OCI-LY7 (cell line): ENCODE data around the gene HPSE2. TPM values are rescaled to one million over a fixed set of nuclear protein-coding genes. Genes with fewer than 3 reads are reported as not detected.

Experiments used
- BruUV-seq: library from RNA; stranded (reverse); fragments of 400-500 nt; replicated peaks from 2 replicates; lab custom pipeline; 2021; lab: Mats Ljungman, UMichigan
- CTCF ChIA-PET: fragments of 300-600 bp; sonication (Branson Sonifier 250); formaldehyde crosslinking; loops from one replicate; lab custom pipeline; 2022; ENCODE audit warnings: antibody characterized with exemption; ENCODE audit not compliant: unreplicated experiment; lab: Charles Lee
- POLR2A ChIA-PET: fragments of 300-600 bp; sonication (Branson Sonifier 250); formaldehyde crosslinking; loops from one replicate; lab custom pipeline; 2022; ENCODE audit warnings: antibody characterized with exemption; lab: Charles Lee
- DNase-seq: peaks from one replicate; pipeline ENCODE4 v3.0.0-alpha.2; 2015; ENCODE audit warnings: low spot score
- H2AFZ ChIP-seq: fragments of 200-600 bp; sonication (generic), shearing (Covaris generic); 2 replicates; pipeline ENCODE4 v1.6.1; 2014; ENCODE audit warnings: mild to moderate bottlenecking, antibody characterized with exemption, low read length, moderate library complexity
- H3K27ac ChIP-seq: fragments of 200-600 bp; sonication (generic); 2 replicates; pipeline ENCODE4 v1.5.1; 2014; ENCODE audit warnings: mixed run types, low read depth, mild to moderate bottlenecking, moderate library complexity, low read length, inconsistent platforms; ENCODE audit not compliant: poor library complexity, severe bottlenecking
- H3K36me3 ChIP-seq: fragments of 200-600 bp; sonication (generic); 2 replicates; pipeline ENCODE4 v1.6.1; 2014; ENCODE audit warnings: mild to moderate bottlenecking, antibody characterized with exemption, low read length, moderate library complexity, mixed read lengths; ENCODE audit not compliant: insufficient read depth
- H3K4me1 ChIP-seq: fragments of 200-600 bp; sonication (generic); 2 replicates; pipeline ENCODE4 v1.5.1; 2014; ENCODE audit warnings: mild to moderate bottlenecking, low read length; ENCODE audit not compliant: insufficient read depth, poor library complexity, severe bottlenecking
- H3K4me2 ChIP-seq: fragments of 200-600 bp; sonication (generic); 2 replicates; pipeline ENCODE4 v1.6.1; 2014; ENCODE audit warnings: mild to moderate bottlenecking, low read length
- H3K4me3 ChIP-seq: fragments of 200-600 bp; sonication (generic); 2 replicates; pipeline ENCODE4 v1.5.1; 2014; ENCODE audit warnings: mild to moderate bottlenecking, low read depth, low read length; ENCODE audit not compliant: poor library complexity, severe bottlenecking
- H3K79me2 ChIP-seq: fragments of 200-600 bp; sonication (generic); 2 replicates; pipeline ENCODE4 v1.6.1; 2016; ENCODE audit warnings: low read depth, mild to moderate bottlenecking, low read length, moderate library complexity, mixed read lengths; ENCODE audit not compliant: insufficient read depth
- H3K9me2 ChIP-seq: fragments of 200-600 bp; sonication (generic); 2 replicates; pipeline ENCODE4 v1.6.1; 2016; ENCODE audit warnings: mild to moderate bottlenecking, low read length, mixed read lengths; ENCODE audit not compliant: insufficient read depth
- H3K9me3 ChIP-seq: fragments of 200-600 bp; sonication (generic); 2 replicates; pipeline ENCODE4 v1.6.1; 2014; ENCODE audit warnings: mild to moderate bottlenecking, mixed run types, low read length, mixed read lengths
- H4K20me1 ChIP-seq: fragments of 200-600 bp; sonication (generic); 2 replicates; pipeline ENCODE4 v1.6.1; 2014; ENCODE audit warnings: mild to moderate bottlenecking, antibody characterized with exemption, low read length, moderate library complexity, mixed read lengths; ENCODE audit not compliant: insufficient read depth
- EZH2phosphoT487 ChIP-seq: fragments of 200-600 bp; sonication (generic); IDR thresholded peaks from 2 replicates; pipeline ENCODE4 v1.6.1; 2018; ENCODE audit warnings: low read depth, borderline replicate concordance, mild to moderate bottlenecking, mixed run types, antibody characterized with exemption, low read length, moderate library complexity, mixed read lengths
- intact Hi-C: fragments of 100-400 bp; cut with micrococcal nuclease; formaldehyde crosslinking; loops from one replicate; pipeline ENCODE4 v1.10.0; 2022; ENCODE audit not compliant: unreplicated experiment
- total RNA-seq, 2 experiments: library from RNA; depleted of rRNA in 1 of 2; stranded (reverse); fragments of >200 nt in 1 of 2; shearing (Covaris generic) in 1 of 2; gene quantifications; 2 replicates each; pipeline ENCODE4 v1.2.3, GENCODE V29; 2014 to 2022
- TF ChIP-seq, protein P1 (sequence below): fragments of 200-600 bp; sonication (generic); conservative IDR thresholded peaks from 2 replicates; pipeline ENCODE4 v1.5.1; 2014; ENCODE audit warnings: mild to moderate bottlenecking, antibody characterized with exemption, low read length, moderate library complexity, mixed read lengths

Gene HPSE2
- total RNA-seq, 2 experiments from 2014 or later = not detected

DNA sequence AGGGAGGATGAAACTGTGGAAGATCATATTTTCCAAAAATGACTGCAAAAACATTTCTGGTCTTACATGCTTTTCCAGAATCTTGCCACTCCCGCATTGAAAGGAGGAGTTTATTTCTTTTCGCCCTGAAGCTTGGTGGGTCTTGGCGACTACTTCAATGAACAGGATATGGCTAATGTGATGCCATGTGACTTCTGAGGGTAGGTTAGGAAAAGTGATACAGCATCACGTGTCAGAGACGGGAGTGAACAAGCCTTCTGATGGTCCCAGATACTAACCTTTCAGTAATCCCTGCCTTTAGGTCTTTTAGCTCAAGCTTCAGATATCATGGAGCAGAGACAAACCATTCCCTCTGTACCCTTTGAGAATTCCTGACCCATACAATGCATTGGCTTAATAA is 596.7 kb downstream of the HPSE2 start:
- no peaks in the 10 kb centered on the region for H4K20me1 ChIP-seq
- no peak overlapping the region for H3K4me3 ChIP-seq
- ChIA-PET POLR2A (interaction anchor here (0.5 kb wide), 1 partner anchor 428 kb away, joined by 3 read pairs; no protein-coding TSS in a partner anchor), CTCF (no interaction called here)
- no peak overlapping the region for H3K27ac ChIP-seq
- H3K9me2 ChIP-seq = no peaks in the 10 kb centered on the region
- no peaks in the 10 kb centered on the region for H3K36me3 ChIP-seq
- no peaks in the 10 kb centered on the region for H3K4me1 ChIP-seq
- DNase-seq = no peak
- no peak for TF ChIP-seq EZH2phosphoT487
- TF ChIP-seq, protein P1, sequence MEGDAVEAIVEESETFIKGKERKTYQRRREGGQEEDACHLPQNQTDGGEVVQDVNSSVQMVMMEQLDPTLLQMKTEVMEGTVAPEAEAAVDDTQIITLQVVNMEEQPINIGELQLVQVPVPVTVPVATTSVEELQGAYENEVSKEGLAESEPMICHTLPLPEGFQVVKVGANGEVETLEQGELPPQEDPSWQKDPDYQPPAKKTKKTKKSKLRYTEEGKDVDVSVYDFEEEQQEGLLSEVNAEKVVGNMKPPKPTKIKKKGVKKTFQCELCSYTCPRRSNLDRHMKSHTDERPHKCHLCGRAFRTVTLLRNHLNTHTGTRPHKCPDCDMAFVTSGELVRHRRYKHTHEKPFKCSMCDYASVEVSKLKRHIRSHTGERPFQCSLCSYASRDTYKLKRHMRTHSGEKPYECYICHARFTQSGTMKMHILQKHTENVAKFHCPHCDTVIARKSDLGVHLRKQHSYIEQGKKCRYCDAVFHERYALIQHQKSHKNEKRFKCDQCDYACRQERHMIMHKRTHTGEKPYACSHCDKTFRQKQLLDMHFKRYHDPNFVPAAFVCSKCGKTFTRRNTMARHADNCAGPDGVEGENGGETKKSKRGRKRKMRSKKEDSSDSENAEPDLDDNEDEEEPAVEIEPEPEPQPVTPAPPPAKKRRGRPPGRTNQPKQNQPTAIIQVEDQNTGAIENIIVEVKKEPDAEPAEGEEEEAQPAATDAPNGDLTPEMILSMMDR = no peak
- H2AFZ ChIP-seq = no peak overlapping the region
- BruUV-seq = no TSS peak
- intact Hi-C loops = no loop called here
- no peaks in the 10 kb centered on the region for H3K9me3 ChIP-seq
- H3K4me2 ChIP-seq = no peak overlapping the region
- no peaks in the 10 kb centered on the region for H3K79me2 ChIP-seq

DNA sequence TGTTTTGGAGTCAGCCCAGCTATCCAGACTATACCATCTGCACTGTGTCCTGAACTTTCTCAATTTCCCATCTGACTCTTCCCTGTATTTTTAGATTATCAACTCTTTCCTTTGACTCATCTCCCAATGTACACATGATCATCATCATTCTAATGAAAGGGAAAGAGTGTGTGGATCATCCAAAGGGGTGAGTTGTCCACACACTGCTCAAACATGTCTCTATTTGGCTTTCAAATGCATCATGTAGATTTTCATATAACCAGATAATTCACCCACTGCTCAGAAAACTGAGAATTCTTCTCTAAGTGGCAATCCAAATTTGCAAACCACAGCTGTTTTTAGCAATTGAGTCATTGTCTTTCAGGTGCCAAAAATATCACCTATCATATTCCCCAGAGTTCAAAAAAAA is 598.7 kb downstream of the HPSE2 start:
- BruUV-seq = no TSS peak
- H3K27ac ChIP-seq = no peak overlapping the region
- H3K4me2 ChIP-seq = no peak overlapping the region
- no peaks in the 10 kb centered on the region for H3K79me2 ChIP-seq
- H3K36me3 ChIP-seq = no peaks in the 10 kb centered on the region
- no peak for TF ChIP-seq EZH2phosphoT487
- TF ChIP-seq, protein P1 = no peak
- no peaks in the 10 kb centered on the region for H3K9me3 ChIP-seq
- no peaks in the 10 kb centered on the region for H3K4me1 ChIP-seq
- no peaks in the 10 kb centered on the region for H4K20me1 ChIP-seq
- intact Hi-C loops = no loop called here
- CTCF ChIA-PET = no interaction called here
- POLR2A ChIA-PET = no interaction called here
- DNase-seq = no peak
- H3K9me2 ChIP-seq = no peaks in the 10 kb centered on the region
- H2AFZ ChIP-seq = no peak overlapping the region
- H3K4me3 ChIP-seq = no peak overlapping the region

DNA sequence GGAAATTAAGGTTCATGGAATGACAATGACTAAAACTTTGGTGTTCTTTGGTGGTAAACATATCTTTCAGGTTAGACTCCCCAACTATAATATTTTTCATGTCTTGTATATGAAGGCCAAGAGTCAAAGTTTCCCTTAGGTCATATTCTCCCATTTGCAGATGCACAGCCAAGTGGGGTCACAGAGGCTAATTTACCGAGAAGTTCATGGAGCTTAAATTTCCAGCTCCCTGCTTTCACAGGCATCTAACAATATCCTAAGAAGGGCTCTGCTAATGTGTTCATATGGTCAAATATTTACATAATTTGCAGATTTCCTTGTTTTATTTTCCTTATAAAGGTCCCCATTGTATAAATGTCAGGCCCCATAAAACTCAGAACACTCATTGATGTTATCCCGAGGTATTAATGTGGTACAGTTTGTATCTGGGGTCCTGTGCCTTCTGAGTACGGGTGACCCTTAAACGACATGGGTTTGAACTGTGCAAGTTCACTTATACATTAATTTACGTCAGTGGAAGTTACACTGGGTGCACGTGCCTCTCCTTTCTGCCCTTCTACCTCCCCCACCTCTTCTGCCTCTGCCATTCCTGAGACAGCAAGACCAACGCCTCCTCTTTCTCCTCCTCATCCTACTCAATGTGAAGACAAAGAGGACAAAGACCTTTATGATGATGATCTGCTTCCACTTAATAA is 603.0 kb downstream of the HPSE2 start:
- H3K36me3 ChIP-seq = no peaks in the 10 kb centered on the region
- H3K9me2 ChIP-seq = no peaks in the 10 kb centered on the region
- no peak overlapping the region for H3K4me3 ChIP-seq
- BruUV-seq = no TSS peak
- no peaks in the 10 kb centered on the region for H3K4me1 ChIP-seq
- no peaks in the 10 kb centered on the region for H4K20me1 ChIP-seq
- TF ChIP-seq EZH2phosphoT487 = no peak
- TF ChIP-seq, protein P1 = no peak
- no peaks in the 10 kb centered on the region for H3K9me3 ChIP-seq
- DNase-seq = no peak
- no peak overlapping the region for H3K4me2 ChIP-seq
- ChIA-PET POLR2A (no interaction called here), CTCF (no interaction called here)
- H3K27ac ChIP-seq = no peak overlapping the region
- H2AFZ ChIP-seq = no peak overlapping the region
- intact Hi-C loops = no loop called here
- H3K79me2 ChIP-seq = no peaks in the 10 kb centered on the region
